IMR-90 (cell line): ENCODE data around the gene APOE. TPM values are rescaled to one million over a fixed set of nuclear protein-coding genes. Genes with fewer than 3 reads are reported as not detected.
A peak's percentile ranks its signal among the peaks of the same experiment; 100 is the strongest.

Experiments
- ATAC-seq: fragments of 200-7000 bp; cut with Tn5 transposase; 2 replicates; pipeline ENCODE4 v1.9.1; 2020; ENCODE audit warnings: low read depth, mild to moderate bottlenecking, moderate library complexity
- BruUV-seq: library from RNA; stranded (reverse); fragments of 400-500 nt; replicated peaks from 2 replicates; lab custom pipeline; 2021; lab: Mats Ljungman, UMichigan
- CTCF ChIA-PET: fragments of 300-600 bp; formaldehyde crosslinking; extraction: SDS; loops from one replicate; lab custom pipeline; 2021; ENCODE audit warnings: antibody characterized with exemption; lab: Yijun Ruan, JAX
- POLR2A ChIA-PET: fragments of 300-600 bp; sonication (Branson Sonifier 250); formaldehyde crosslinking; loops from one replicate; lab custom pipeline; 2022; ENCODE audit warnings: antibody characterized with exemption; ENCODE audit not compliant: unreplicated experiment; lab: Charles Lee
- DNase-seq: peaks from one replicate; pipeline ENCODE4 v3.0.0; 2013
- H2AFZ ChIP-seq: replicated peaks from 2 replicates; pipeline ENCODE3; 2013; ENCODE audit warnings: low read length, mild to moderate bottlenecking; ENCODE audit not compliant: poor library complexity
- H2AK5ac ChIP-seq: 2 replicates; pipeline ENCODE4 v1.6.1; 2013; ENCODE audit warnings: low read depth, low read length, inconsistent platforms
- H2AK9ac ChIP-seq: replicated peaks from 2 replicates; pipeline ENCODE3; 2013; ENCODE audit warnings: mild to moderate bottlenecking, low read depth, low read length, moderate library complexity; ENCODE audit not compliant: poor library complexity
- H2BK120ac ChIP-seq: 2 replicates; pipeline ENCODE4 v1.6.1; 2013; ENCODE audit warnings: low read depth, low read length, inconsistent platforms
- H2BK15ac ChIP-seq: 3 replicates; pipeline ENCODE4 v1.6.1; 2013; ENCODE audit warnings: low read depth, low read length, inconsistent platforms
- H2BK20ac ChIP-seq: 2 replicates; pipeline ENCODE4 v1.6.1; 2013; ENCODE audit warnings: low read depth, mild to moderate bottlenecking, inconsistent platforms, low read length, moderate library complexity
- H2BK5ac ChIP-seq: 2 replicates; pipeline ENCODE4 v1.6.1; 2013; ENCODE audit warnings: mild to moderate bottlenecking, low read depth, low read length, inconsistent platforms; ENCODE audit not compliant: poor library complexity, severe bottlenecking
- H3K14ac ChIP-seq: replicated peaks from 2 replicates; pipeline ENCODE4 v1.6.1; 2013; ENCODE audit warnings: low read depth, low read length, inconsistent platforms
- H3K18ac ChIP-seq: 2 replicates; pipeline ENCODE4 v1.6.1; 2013; ENCODE audit warnings: low read depth, low read length, control low read depth
- H3K23ac ChIP-seq: 2 replicates; pipeline ENCODE4 v1.6.1; 2013; ENCODE audit warnings: low read depth, low read length, inconsistent platforms
- H3K27ac ChIP-seq: 2 replicates; pipeline ENCODE4 v1.5.1; 2013; ENCODE audit warnings: mild to moderate bottlenecking, control low read depth, low read length; ENCODE audit not compliant: insufficient read depth
- H3K27me3 ChIP-seq: 2 replicates; pipeline ENCODE4 v1.6.1; 2013; ENCODE audit warnings: low read length; ENCODE audit not compliant: control insufficient read depth, insufficient read depth
- H3K36me3 ChIP-seq: 2 replicates; pipeline ENCODE4 v1.6.1; 2013; ENCODE audit warnings: low read length, mixed read lengths; ENCODE audit not compliant: control insufficient read depth, insufficient read depth
- H3K4ac ChIP-seq: 2 replicates; pipeline ENCODE4 v1.6.1; 2013; ENCODE audit warnings: low read depth, low read length, inconsistent platforms
- H3K4me1 ChIP-seq: 2 replicates; pipeline ENCODE4 v1.6.1; 2013; ENCODE audit warnings: low read length, mixed read lengths; ENCODE audit not compliant: control insufficient read depth, insufficient read depth
- H3K4me2 ChIP-seq: 2 replicates; pipeline ENCODE4 v1.6.1; 2013; ENCODE audit warnings: low read depth, mild to moderate bottlenecking, control low read depth, low read length, moderate library complexity
- H3K4me3 ChIP-seq: 2 replicates; pipeline ENCODE4 v1.5.1; 2013; ENCODE audit warnings: low read depth, mild to moderate bottlenecking, control low read depth, low read length, moderate library complexity; ENCODE audit not compliant: insufficient read depth
- H3K56ac ChIP-seq: 2 replicates; pipeline ENCODE4 v1.6.1; 2013; ENCODE audit warnings: low read length, inconsistent platforms; ENCODE audit not compliant: insufficient read depth; ENCODE audit errors: extremely low read depth
- H3K79me1 ChIP-seq, 2 experiments: 2 replicates each; pipeline ENCODE4 v1.6.1; 2013; ENCODE audit warnings: low read length in 2 of 2, inconsistent platforms in 1 of 2, low read depth in 1 of 2
- H3K9ac ChIP-seq: 2 replicates; pipeline ENCODE4 v1.6.1; 2013; ENCODE audit warnings: low read depth, low read length, control low read depth
- H3K9me1 ChIP-seq: 2 replicates; pipeline ENCODE4 v1.6.1; 2013; ENCODE audit warnings: low read length, inconsistent platforms; ENCODE audit not compliant: insufficient read depth
- H3K9me3 ChIP-seq: 2 replicates; pipeline ENCODE4 v1.6.1; 2013; ENCODE audit warnings: low read length; ENCODE audit not compliant: control insufficient read depth, insufficient read depth
- H4K20me1 ChIP-seq: 2 replicates; pipeline ENCODE4 v1.6.1; 2013; ENCODE audit warnings: low read length, inconsistent platforms; ENCODE audit not compliant: insufficient read depth
- H4K5ac ChIP-seq: 2 replicates; pipeline ENCODE4 v1.6.1; 2013; ENCODE audit warnings: mild to moderate bottlenecking, low read depth, low read length, control low read depth
- H4K8ac ChIP-seq, 2 experiments: 2 replicates each; pipeline ENCODE4 v1.6.1; 2013; ENCODE audit warnings: low read depth in 2 of 2, low read length in 2 of 2, control low read depth in 1 of 2, inconsistent platforms in 1 of 2
- H4K91ac ChIP-seq: 2 replicates; pipeline ENCODE4 v1.6.1; 2013; ENCODE audit warnings: low read depth, low read length, inconsistent platforms; ENCODE audit not compliant: insufficient read depth
- CHD1 ChIP-seq: IDR thresholded peaks from 2 replicates; pipeline ENCODE4 v1.6.1; 2012; ENCODE audit warnings: low read depth, low read length, improper control_type of control experiment
- ELK1 ChIP-seq: fragments of 150-350 bp; IDR thresholded peaks from 2 replicates; pipeline ENCODE4 v1.6.1; 2016; ENCODE audit warnings: low read depth, mild to moderate bottlenecking, low read length, moderate library complexity, borderline replicate concordance
- MAZ ChIP-seq: IDR thresholded peaks from 2 replicates; pipeline ENCODE4 v1.6.1; 2012; ENCODE audit warnings: low read depth, mild to moderate bottlenecking, low read length, improper control_type of control experiment, moderate library complexity, borderline replicate concordance
- RAD21 ChIP-seq: IDR thresholded peaks from 2 replicates; pipeline ENCODE4 v1.6.1; 2012; ENCODE audit warnings: low read length, improper control_type of control experiment
- SMC3 ChIP-seq: fragments of 150-350 bp; IDR thresholded peaks from 2 replicates; pipeline ENCODE4 v1.6.1; 2016; ENCODE audit warnings: low read depth, mild to moderate bottlenecking, antibody characterized with exemption, low read length, moderate library complexity
- USF2 ChIP-seq: fragments of 150-350 bp; IDR thresholded peaks from 2 replicates; pipeline ENCODE4 v1.6.1; 2017; ENCODE audit warnings: mild to moderate bottlenecking, antibody characterized with exemption, low read length, low read depth
- WGBS, 2 experiments: methylation state at CpG; one replicate each; pipeline versions ENCODE4 v1.1.5 to v1.1.7; 2013; ENCODE audit warnings: missing lambda C conversion rate in 2 of 2; ENCODE audit not compliant: insufficient read length in 1 of 2; ENCODE audit errors: extremely low coverage in 2 of 2; 5-methylcytosine and 5-hydroxymethylcytosine counted together
- dilution Hi-C: fragments of 300-500 bp; cut with HindIII; formaldehyde crosslinking; loops from one replicate; pipeline ENCODE4 v1.14.3; 2018; ENCODE audit warnings: low sequenced_read_pairs; ENCODE audit not compliant: unreplicated experiment
- in situ Hi-C: fragments of 300-500 bp; cut with MboI; formaldehyde crosslinking; loops from 3 replicates; pipeline ENCODE4 v1.14.3; 2019; ENCODE audit warnings: low sequenced_read_pairs, inconsistent platforms, mixed read lengths
- intact Hi-C: fragments of 100-400 bp; cut with micrococcal nuclease; formaldehyde crosslinking; loops from 2 replicates; pipeline ENCODE4 v1.10.0; 2022
- polyA plus RNA-seq, 3 experiments: library from polyadenylated mRNA; depleted of rRNA; stranded (reverse); fragments of >200 nt; gene quantifications; 2 replicates each; pipeline ENCODE4 v1.2.3, GENCODE V29; 2012; ENCODE audit warnings: low replicate concordance in 1 of 3
- total RNA-seq: library from RNA; depleted of rRNA; stranded (reverse); fragments of >200 nt; gene quantifications from 2 replicates; pipeline ENCODE4 v1.2.3, GENCODE V29; 2012

APOE gene
- total and polyA plus RNA-seq, 2 of the 4 experiments (the other 2 are of a cell fraction) = 0.18 to 2.0 TPM

- dilution Hi-C loops = no loop called here
- Histone ChIP-seq H3K4me3 (no peak overlapping the region), H3K9me1 (peaks cover 8% of the 10 kb centered on the region; the same call in 1 of the 2 replicates)
These were observed 21.7 kb upstream of the APOE start for GRCh38 chr19:44883922-44884321.

More at GRCh38 chr19:44883922-44884321, 21.7 kb upstream of the APOE start:
- intact Hi-C loops (no loop called here), in situ Hi-C loops (no loop called here)
- H3K36me3 ChIP-seq = peaks cover 47% of the 10 kb centered on the region
- no peak overlapping the region for H2BK15ac ChIP-seq
- H3K27ac ChIP-seq = peak overlapping the region; percentile 29; the same call in 1 of the 2 replicates
- H3K4me1 ChIP-seq = 0 out of 2 replicates have a peak, but pooled peaks cover 1% of the 10 kb centered on the region
- no CpG with 5 or more reads among the region's 5 CpGs for WGBS, 2 experiments
- H2BK20ac ChIP-seq = no peak overlapping the region
- H4K5ac ChIP-seq = no peak overlapping the region
- TF ChIP-seq ELK1 (no peak), RAD21 (no peak), CHD1 (no peak), SMC3 (no peak), MAZ (no peak), USF2 (no peak)
- 0 out of 4 replicates have a peak overlapping the region, but pooled peaks of 1 of the 2 experiments have one; percentile 4 for H4K8ac ChIP-seq
- no peak overlapping the region for H3K23ac ChIP-seq
- no TSS peak for BruUV-seq
- no peak overlapping the region for H2AFZ ChIP-seq
- H3K14ac ChIP-seq = no peak overlapping the region
- no peaks in the 10 kb centered on the region for H4K20me1 ChIP-seq
- ATAC-seq (peak; percentile 84), DNase-seq (no peak)
- H3K56ac ChIP-seq = no peak overlapping the region
- H3K27me3 ChIP-seq = no peaks in the 10 kb centered on the region
- no peak overlapping the region for H3K4me2 ChIP-seq
- ChIA-PET CTCF (no interaction called here), POLR2A (no interaction called here)
- H3K4ac ChIP-seq = peak overlapping the region; percentile 42; the same call in 1 of the 2 replicates
- H3K18ac ChIP-seq = no peak overlapping the region
- no peaks in the 10 kb centered on the region for H3K9me3 ChIP-seq
- no peak overlapping the region for H3K9ac ChIP-seq
- H2AK9ac ChIP-seq = no peak overlapping the region
- no peak overlapping the region for H4K91ac ChIP-seq
- H2BK5ac ChIP-seq = no peak overlapping the region
- H2BK120ac ChIP-seq = peak overlapping the region; percentile 2; the same call in 1 of the 2 replicates
- peaks cover 8 to 32% of the 10 kb centered on the region in 2 experiments; a peak in 3 of 4 replicates for H3K79me1 ChIP-seq
- no peak overlapping the region for H2AK5ac ChIP-seq
